Parathyroid adenoma (tissue), 2 donors: ENCODE data around the gene COQ8B.
"Not testable (repeated sequence)": the region's sequence is repeated elsewhere in the genome, so short reads cannot be mapped to it uniquely, and the experiment has no call there.

Experiments
- H2AFZ ChIP-seq: fragments of 300-600 bp; sonication (generic); one replicate; pipeline ENCODE4 v1.7.0; 2017; ENCODE audit warnings: antibody characterized with exemption, mild to moderate bottlenecking
- H3K27ac ChIP-seq: fragments of 300-600 bp; sonication (generic); one replicate; pipeline ENCODE4 v1.7.0; 2017
- H3K27me3 ChIP-seq: fragments of 300-600 bp; sonication (generic); one replicate; pipeline ENCODE4 v1.7.0; 2017; ENCODE audit warnings: low read length; ENCODE audit not compliant: control insufficient read depth, insufficient read depth
- H3K36me3 ChIP-seq: fragments of 300-600 bp; sonication (generic); one replicate; pipeline ENCODE4 v1.7.0; 2017; ENCODE audit warnings: low read length; ENCODE audit not compliant: control insufficient read depth, insufficient read depth
- H3K4me1 ChIP-seq: fragments of 300-600 bp; sonication (generic); one replicate; pipeline ENCODE4 v1.7.0; 2017; ENCODE audit warnings: control low read depth
- H3K4me2 ChIP-seq: fragments of 300-600 bp; sonication (generic); one replicate; pipeline ENCODE4 v1.7.0; 2017; ENCODE audit warnings: low read length
- H3K4me3 ChIP-seq: fragments of 300-600 bp; sonication (generic); one replicate; pipeline ENCODE4 v1.7.0; 2017; ENCODE audit warnings: low read depth, low read length
- H3K79me2 ChIP-seq: fragments of 300-600 bp; sonication (generic); one replicate; pipeline ENCODE4 v1.7.0; 2017; ENCODE audit warnings: control low read depth
- H3K9ac ChIP-seq: fragments of 300-600 bp; sonication (generic); one replicate; pipeline ENCODE4 v1.7.0; 2017; ENCODE audit warnings: mild to moderate bottlenecking
- H3K9me3 ChIP-seq: fragments of 300-600 bp; sonication (generic); one replicate; pipeline ENCODE4 v1.7.0; 2017; ENCODE audit warnings: low read length; ENCODE audit not compliant: control insufficient read depth
- TF ChIP-seq, protein P1 (sequence below): fragments of 300-600 bp; sonication (generic); IDR thresholded peaks from one replicate; pipeline ENCODE4 v1.7.0; 2017; ENCODE audit warnings: antibody characterized with exemption, mild to moderate bottlenecking
- donor health status: primary hyperparathyroidism.

Gene COQ8B

DNA sequence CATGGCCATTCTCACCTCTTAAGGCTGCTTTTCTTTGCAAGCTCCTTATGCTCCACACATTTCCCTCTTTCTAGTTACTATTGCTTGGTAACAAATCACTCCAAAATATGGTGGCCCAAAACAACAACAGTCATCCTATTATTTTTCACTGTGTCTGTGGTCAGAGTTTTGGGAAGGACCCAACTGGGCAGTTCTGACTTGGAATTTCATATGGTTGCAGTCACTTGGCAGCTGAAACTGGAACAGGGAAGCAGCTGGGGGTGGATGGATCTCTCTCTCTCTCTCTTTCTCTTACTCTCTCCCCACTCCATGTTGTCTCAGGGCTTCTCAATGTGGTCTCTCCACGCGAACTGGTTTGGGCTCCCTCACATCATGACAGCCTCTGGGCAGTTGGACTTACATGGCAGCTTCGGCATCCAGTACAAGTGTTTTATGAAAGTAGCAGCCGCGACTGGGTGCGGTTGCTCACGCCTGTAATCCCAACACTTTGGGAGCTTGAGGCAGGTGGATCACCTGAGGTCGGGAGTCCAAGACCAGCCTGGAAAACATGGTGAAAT is 65.9 kb downstream of the COQ8B start:
- Histone ChIP-seq H2AFZ (no peak overlapping the region), H3K9me3 (no peaks in the 10 kb centered on the region), H3K79me2 (no peaks in the 10 kb centered on the region), H3K9ac (no peak overlapping the region), H3K36me3 (no peaks in the 10 kb centered on the region), H3K4me1 (no peaks in the 10 kb centered on the region), H3K4me2 (no peak overlapping the region), H3K4me3 (no peak overlapping the region), H3K27me3 (no peaks in the 10 kb centered on the region), H3K27ac (no peak overlapping the region)
- TF ChIP-seq, protein P1, sequence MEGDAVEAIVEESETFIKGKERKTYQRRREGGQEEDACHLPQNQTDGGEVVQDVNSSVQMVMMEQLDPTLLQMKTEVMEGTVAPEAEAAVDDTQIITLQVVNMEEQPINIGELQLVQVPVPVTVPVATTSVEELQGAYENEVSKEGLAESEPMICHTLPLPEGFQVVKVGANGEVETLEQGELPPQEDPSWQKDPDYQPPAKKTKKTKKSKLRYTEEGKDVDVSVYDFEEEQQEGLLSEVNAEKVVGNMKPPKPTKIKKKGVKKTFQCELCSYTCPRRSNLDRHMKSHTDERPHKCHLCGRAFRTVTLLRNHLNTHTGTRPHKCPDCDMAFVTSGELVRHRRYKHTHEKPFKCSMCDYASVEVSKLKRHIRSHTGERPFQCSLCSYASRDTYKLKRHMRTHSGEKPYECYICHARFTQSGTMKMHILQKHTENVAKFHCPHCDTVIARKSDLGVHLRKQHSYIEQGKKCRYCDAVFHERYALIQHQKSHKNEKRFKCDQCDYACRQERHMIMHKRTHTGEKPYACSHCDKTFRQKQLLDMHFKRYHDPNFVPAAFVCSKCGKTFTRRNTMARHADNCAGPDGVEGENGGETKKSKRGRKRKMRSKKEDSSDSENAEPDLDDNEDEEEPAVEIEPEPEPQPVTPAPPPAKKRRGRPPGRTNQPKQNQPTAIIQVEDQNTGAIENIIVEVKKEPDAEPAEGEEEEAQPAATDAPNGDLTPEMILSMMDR, result no peak

- not testable (repeated sequence) for H3K27ac ChIP-seq, H3K4me3 ChIP-seq, H3K4me2 ChIP-seq
These were observed 66.6 kb downstream of the COQ8B start for GRCh38 chr19:40649903-40650675.

DNA sequence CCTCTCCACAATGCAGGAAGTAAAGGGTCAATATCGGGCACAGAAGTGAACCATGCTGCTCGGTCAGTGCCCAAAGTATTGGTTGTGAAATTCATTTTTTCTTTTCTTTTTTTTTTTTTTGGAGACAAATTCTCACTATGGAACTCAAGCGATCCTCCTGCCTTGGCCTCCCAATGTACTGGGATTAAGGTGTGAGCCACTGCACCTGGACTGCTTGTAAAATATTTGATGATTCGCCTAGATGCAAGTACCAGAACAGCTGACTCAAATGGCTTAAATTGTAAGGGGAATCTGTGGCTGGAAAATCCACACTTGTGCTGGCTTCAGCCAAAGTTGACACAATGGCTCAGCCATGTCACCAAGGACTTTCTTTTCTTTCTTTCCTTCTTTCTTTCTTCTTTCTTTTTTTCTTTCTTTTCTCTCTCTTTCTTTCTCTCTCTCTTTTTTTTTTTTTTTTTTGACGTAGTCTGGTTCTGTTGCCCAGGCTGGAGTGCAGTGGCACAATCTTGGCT is 69.9 kb downstream of the COQ8B start:
- Histone ChIP-seq H3K27ac (no peak overlapping the region), H3K4me3 (no peak overlapping the region), H3K27me3 (no peaks in the 10 kb centered on the region), H3K9ac (no peak overlapping the region), H2AFZ (no peak overlapping the region), H3K9me3 (no peaks in the 10 kb centered on the region), H3K4me2 (no peak overlapping the region), H3K79me2 (no peaks in the 10 kb centered on the region), H3K4me1 (no peaks in the 10 kb centered on the region), H3K36me3 (no peaks in the 10 kb centered on the region)
- TF ChIP-seq, protein P1, result no peak

More at GRCh38 chr19:40649903-40650675, 66.6 kb downstream of the COQ8B start:
- H3K4me1 ChIP-seq, H2AFZ ChIP-seq, H3K9me3 ChIP-seq, H3K9ac ChIP-seq, H3K27me3 ChIP-seq, H3K36me3 ChIP-seq, H3K79me2 ChIP-seq: not testable (repeated sequence)

DNA sequence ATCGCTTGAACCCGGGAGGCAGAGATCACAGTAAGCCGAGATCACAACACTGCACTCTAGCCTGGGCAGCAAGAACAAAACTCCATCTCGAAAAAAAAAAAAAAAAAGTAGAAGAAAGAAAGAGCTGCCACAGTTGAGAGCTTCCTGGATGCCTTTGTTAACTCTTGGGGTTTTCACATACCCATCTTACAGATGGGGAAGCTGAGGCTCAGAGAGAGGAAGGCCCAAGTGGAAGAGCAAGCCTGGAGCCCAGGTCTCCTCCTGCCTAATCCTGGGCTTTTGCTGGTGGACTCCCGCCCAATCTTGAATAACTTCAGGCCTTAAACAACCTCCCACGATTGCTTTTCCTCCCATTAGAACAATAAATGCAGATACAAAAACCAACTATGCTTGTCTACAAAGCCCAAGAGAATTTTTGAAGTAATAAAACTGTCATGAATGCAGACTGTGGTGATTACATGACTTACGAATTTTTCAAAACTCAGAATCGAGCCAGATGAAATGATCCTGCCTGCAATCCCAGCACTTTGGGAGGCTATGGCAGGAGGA is 73.9 kb downstream of the COQ8B start:
- Histone ChIP-seq H3K36me3 (no peaks in the 10 kb centered on the region), H3K27me3 (no peaks in the 10 kb centered on the region), H3K9me3 (no peaks in the 10 kb centered on the region), H3K4me3 (no peak overlapping the region), H3K27ac (no peak overlapping the region), H3K79me2 (no peaks in the 10 kb centered on the region), H3K4me2 (no peak overlapping the region), H3K9ac (no peak overlapping the region), H3K4me1 (no peaks in the 10 kb centered on the region), H2AFZ (no peak overlapping the region)
- TF ChIP-seq, protein P1, result no peak

DNA sequence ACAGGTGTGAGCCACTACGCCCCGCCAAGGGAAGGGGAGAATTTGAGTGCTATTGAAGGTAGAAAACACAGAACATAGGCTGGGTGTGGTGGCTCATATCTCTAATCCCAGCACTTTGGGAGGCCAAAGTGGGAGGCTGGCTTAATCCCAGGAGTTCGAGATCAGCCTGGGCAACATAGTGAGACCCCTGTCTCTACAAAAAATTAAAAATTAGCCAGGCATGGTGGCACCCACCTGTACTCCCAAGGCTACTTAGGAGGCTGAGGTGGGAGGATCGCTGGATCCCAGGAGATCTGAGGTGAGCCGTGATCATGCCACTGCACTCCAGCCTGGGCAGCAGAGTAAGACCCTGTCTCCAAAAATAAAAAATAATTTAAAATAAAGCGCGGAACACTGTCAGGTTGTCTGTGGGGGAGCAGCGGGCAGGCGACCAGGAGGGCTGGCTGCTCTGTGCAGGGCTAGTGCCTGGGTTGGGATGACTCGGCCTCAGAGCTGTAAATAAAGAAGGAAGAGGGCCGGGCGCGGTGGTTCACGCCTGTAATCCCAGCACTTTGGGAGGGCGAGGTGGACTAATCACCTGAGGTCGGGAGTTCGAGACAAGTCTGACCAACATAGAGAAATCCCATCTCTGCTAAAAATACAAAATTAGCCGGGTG is 74.5 kb downstream of the COQ8B start:
- Histone ChIP-seq H3K9me3 (no peaks in the 10 kb centered on the region), H3K4me3 (no peak overlapping the region), H3K27me3 (no peaks in the 10 kb centered on the region), H3K4me1 (no peaks in the 10 kb centered on the region), H3K79me2 (no peaks in the 10 kb centered on the region), H3K27ac (no peak overlapping the region), H3K36me3 (no peaks in the 10 kb centered on the region), H3K4me2 (no peak overlapping the region), H2AFZ (no peak overlapping the region), H3K9ac (no peak overlapping the region)
- TF ChIP-seq, protein P1, result no peak
